Karpas-422 (cell line): ENCODE data around the gene CSTB. TPM values are rescaled to one million over a fixed set of nuclear protein-coding genes. Genes with fewer than 3 reads are reported as not detected.
A peak's percentile ranks its signal among the peaks of the same experiment; 100 is the strongest.

Experiments used
- DNase-seq: peaks from one replicate; pipeline ENCODE4 v3.0.0-alpha.2; 2015
- H2AFZ ChIP-seq: fragments of 200-600 bp; sonication (generic); 2 replicates; pipeline ENCODE4 v1.6.1; 2014; ENCODE audit warnings: antibody characterized with exemption, low read length, mixed read lengths
- H3K27ac ChIP-seq: fragments of 200-600 bp; sonication (generic); 2 replicates; pipeline ENCODE4 v1.5.1; 2014; ENCODE audit warnings: mild to moderate bottlenecking, low read length, moderate library complexity
- H3K27me3 ChIP-seq: fragments of 200-600 bp; sonication (generic); 2 replicates; pipeline ENCODE4 v1.6.1; 2014; ENCODE audit warnings: low read length, mixed read lengths
- H3K36me3 ChIP-seq: fragments of 200-600 bp; sonication (generic); 2 replicates; pipeline ENCODE4 v1.6.1; 2014; ENCODE audit warnings: low read length, mixed read lengths; ENCODE audit not compliant: insufficient read depth
- H3K4me1 ChIP-seq: fragments of 200-600 bp; sonication (generic); 2 replicates; pipeline ENCODE4 v1.6.1; 2014; ENCODE audit warnings: mild to moderate bottlenecking, low read length, mixed read lengths
- H3K4me2 ChIP-seq: fragments of 200-600 bp; sonication (generic); 2 replicates; pipeline ENCODE4 v1.6.1; 2014; ENCODE audit warnings: low read length, low read depth, mild to moderate bottlenecking; ENCODE audit not compliant: poor library complexity, severe bottlenecking
- H3K4me3 ChIP-seq: fragments of 200-600 bp; sonication (generic); 2 replicates; pipeline ENCODE4 v1.5.1; 2014; ENCODE audit warnings: mild to moderate bottlenecking, antibody characterized with exemption, low read length, mixed read lengths
- H3K79me2 ChIP-seq: fragments of 200-600 bp; sonication (generic); 2 replicates; pipeline ENCODE4 v1.6.1; 2014; ENCODE audit warnings: mild to moderate bottlenecking, low read length, mixed read lengths
- H3K9ac ChIP-seq: fragments of 200-600 bp; sonication (generic); 2 replicates; pipeline ENCODE4 v1.6.0; 2014; ENCODE audit warnings: low read length
- H3K9me2 ChIP-seq: fragments of 200-600 bp; sonication (generic), shearing (Covaris generic); replicated peaks from 2 replicates; pipeline ENCODE4 v1.6.0; 2014; ENCODE audit warnings: mild to moderate bottlenecking, low read length, moderate library complexity; ENCODE audit not compliant: insufficient read depth
- H3K9me3 ChIP-seq: fragments of 300-700, 200-600 bp; sonication (generic); 2 replicates; pipeline ENCODE4 v1.6.1; 2014; ENCODE audit warnings: low read length, mixed read lengths
- H4K20me1 ChIP-seq: fragments of 200-600 bp; sonication (generic); 2 replicates; pipeline ENCODE4 v1.6.1; 2014; ENCODE audit warnings: mild to moderate bottlenecking, antibody characterized with exemption, low read length, low read depth; ENCODE audit not compliant: insufficient read depth
- total RNA-seq: library from RNA; depleted of rRNA; stranded (reverse); fragments of >200 nt; shearing (Covaris generic); gene quantifications from 2 replicates; pipeline ENCODE4 v1.2.3, GENCODE V29; 2014; ENCODE audit warnings: low replicate concordance

The CSTB gene
- total RNA-seq, 1 experiment from 2014 or later = 28.0 TPM

DNA sequence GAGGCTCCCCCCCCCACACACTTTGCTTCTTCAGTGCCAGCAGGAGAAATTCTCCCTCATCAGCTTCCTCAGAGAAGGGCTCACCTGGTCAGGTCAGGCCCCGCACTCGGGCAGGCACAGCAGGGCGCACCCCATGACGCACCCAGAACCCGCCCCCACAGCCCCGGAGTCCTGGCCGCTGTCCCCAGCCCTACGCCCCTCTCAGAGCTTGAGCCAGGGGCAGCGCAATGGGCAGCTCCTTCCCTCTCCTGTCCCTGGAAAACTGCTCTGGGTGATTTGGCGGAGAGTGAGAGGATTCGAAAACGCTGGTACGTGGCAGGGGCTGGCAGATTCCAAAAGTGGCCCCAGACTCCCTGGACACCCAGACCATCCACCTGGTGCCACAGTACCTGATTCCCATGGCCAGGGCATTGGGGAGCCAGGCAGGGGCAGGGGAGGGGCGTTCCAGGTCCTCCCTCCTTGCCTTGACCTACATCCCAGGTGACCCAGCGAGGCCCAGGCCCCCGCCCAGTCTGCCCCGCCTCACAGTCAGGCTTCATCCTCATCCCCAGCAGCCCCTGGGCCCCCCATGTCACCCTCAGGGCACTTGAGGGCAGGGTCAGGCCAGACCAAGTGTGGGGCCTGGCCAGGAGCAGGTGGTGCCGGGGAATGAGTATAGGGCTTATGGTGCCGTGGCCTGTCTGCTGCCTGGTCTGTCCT, 37.0 kb upstream of the CSTB start:
- Histone ChIP-seq H3K4me3 (no peak overlapping the region), H3K79me2 (no peaks in the 10 kb centered on the region), H3K4me2 (no peak overlapping the region), H2AFZ (no peak overlapping the region), H3K4me1 (peaks cover 50% of the 10 kb centered on the region), H3K9me3 (no peaks in the 10 kb centered on the region), H3K36me3 (no peaks in the 10 kb centered on the region), H4K20me1 (peaks cover 7% of the 10 kb centered on the region; the same call in 1 of the 2 replicates), H3K27ac (no peak overlapping the region), H3K27me3 (no peaks in the 10 kb centered on the region), H3K9me2 (no peaks in the 10 kb centered on the region), H3K9ac (no peak overlapping the region)
- peak; percentile 32 for DNase-seq

- Histone ChIP-seq H3K27me3 (no peaks in the 10 kb centered on the region), H3K4me2 (no peak overlapping the region), H3K9ac (no peak overlapping the region), H3K9me2 (no peaks in the 10 kb centered on the region), H3K79me2 (no peaks in the 10 kb centered on the region), H3K36me3 (no peaks in the 10 kb centered on the region), H3K9me3 (no peaks in the 10 kb centered on the region), H2AFZ (no peak overlapping the region), H3K27ac (no peak overlapping the region), H3K4me3 (no peak overlapping the region), H3K4me1 (peaks cover 51% of the 10 kb centered on the region), H4K20me1 (peaks cover 7% of the 10 kb centered on the region; the same call in 1 of the 2 replicates)
- peak; percentile 41 for DNase-seq
Observed at GRCh38 chr21:43812139-43812821, 36.2 kb upstream of the CSTB start.

GRCh38 chr21:43811262-43812105, 35.4 kb upstream of the CSTB start:
- peak overlapping the region; percentile 24; the same call in 1 of the 2 replicates for H3K4me3 ChIP-seq
- peaks cover 3% of the 10 kb centered on the region; the same call in 1 of the 2 replicates for H3K36me3 ChIP-seq
- peak overlapping the region; percentile 71 for H3K9ac ChIP-seq
- no peaks in the 10 kb centered on the region for H3K9me3 ChIP-seq
- no peak overlapping the region for H3K27ac ChIP-seq
- no peaks in the 10 kb centered on the region for H3K27me3 ChIP-seq
- H3K79me2 ChIP-seq = no peaks in the 10 kb centered on the region
- no peaks in the 10 kb centered on the region for H3K9me2 ChIP-seq
- no peak overlapping the region for H2AFZ ChIP-seq
- H3K4me2 ChIP-seq = peak overlapping the region; percentile 75
- H3K4me1 ChIP-seq = peaks cover 52% of the 10 kb centered on the region
- DNase-seq = no peak
- H4K20me1 ChIP-seq = peaks cover 7% of the 10 kb centered on the region; the same call in 1 of the 2 replicates

DNA sequence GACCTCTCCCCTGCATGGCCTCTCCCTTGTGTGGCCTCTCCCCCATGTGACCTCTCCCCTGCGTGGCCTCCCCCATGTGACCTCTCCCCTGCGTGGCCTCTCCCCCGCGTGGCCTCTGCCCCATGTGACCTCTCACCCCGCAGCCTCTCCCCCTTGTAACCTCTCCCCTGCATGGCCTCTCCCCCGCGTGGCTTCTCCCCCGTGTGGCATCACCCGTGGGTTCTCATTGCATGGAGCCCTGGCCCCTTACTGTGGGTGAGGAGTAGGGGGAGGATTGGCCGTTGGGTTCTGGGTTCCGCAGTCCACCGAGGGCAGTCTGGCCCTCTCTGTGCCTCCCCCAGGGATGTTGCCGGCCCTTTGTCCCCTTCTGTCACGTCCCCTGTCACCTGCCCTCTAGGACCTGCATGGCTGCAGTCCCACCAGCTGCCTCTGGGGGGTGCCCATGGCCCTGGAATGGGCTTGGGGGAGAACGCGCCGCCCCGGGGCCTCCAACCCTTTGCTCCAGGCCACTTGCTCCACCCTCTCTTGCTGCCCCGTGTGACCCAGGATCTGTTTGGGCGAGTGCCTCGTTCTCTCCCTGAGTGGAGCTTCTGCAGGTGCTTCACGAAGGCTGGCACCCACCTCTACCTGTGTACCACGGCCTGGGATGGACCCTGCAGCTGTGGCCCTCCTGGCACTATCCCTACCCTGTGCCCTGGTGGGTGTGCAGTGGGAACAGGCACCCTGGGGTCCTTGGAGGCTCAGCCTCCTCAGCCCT, 34.6 kb upstream of the CSTB start:
- peaks cover 8% of the 10 kb centered on the region; the same call in 1 of the 2 replicates for H3K36me3 ChIP-seq
- peak overlapping the region; percentile 62; the same call in 1 of the 2 replicates for H3K4me3 ChIP-seq
- H4K20me1 ChIP-seq = peaks cover 7% of the 10 kb centered on the region; the same call in 1 of the 2 replicates
- peak overlapping the region; percentile 80 for H3K27ac ChIP-seq
- H3K9ac ChIP-seq = peak overlapping the region; percentile 71
- peak; percentile 96 for DNase-seq
- no peaks in the 10 kb centered on the region for H3K79me2 ChIP-seq
- H2AFZ ChIP-seq = no peak overlapping the region
- no peaks in the 10 kb centered on the region for H3K27me3 ChIP-seq
- no peaks in the 10 kb centered on the region for H3K9me2 ChIP-seq
- H3K4me2 ChIP-seq = peak overlapping the region; percentile 75
- H3K9me3 ChIP-seq = no peaks in the 10 kb centered on the region
- H3K4me1 ChIP-seq = peaks cover 59% of the 10 kb centered on the region

DNA sequence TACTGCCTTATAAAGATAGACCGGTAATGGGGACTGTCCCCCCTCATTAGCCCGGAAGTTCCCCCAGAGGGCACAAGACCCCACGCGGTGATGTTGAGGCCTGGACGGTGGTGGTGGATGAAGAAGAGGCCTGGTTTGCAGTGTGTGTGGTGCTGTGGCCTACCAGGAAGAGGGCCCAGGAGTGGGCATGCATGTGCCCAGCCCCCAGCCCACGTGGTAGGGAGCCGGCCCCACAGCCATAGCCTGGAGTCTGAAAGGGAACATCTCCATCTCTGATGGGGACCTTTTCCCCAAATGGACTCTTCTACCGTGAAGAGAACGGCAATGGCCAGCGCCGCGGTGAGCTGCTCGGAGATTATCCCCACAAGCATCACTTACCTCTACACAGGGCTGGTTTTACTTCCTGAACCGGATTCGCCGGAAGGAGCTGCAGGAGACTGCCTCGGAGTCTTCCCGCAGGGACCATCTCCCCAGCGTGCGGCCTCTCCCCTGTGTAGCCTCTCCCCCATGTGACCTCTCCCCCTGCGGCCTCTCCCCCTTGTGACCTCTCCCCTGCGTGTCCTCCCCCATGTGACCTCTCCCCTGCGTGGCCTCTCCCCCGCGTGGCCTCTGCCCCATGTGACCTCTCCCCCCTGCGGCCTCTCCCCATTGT, 33.9 kb upstream of the CSTB start:
- no peaks in the 10 kb centered on the region for H3K9me3 ChIP-seq
- H3K27ac ChIP-seq = peak overlapping the region; percentile 80
- H3K9ac ChIP-seq = peak overlapping the region; percentile 71
- H3K27me3 ChIP-seq = no peaks in the 10 kb centered on the region
- H3K79me2 ChIP-seq = no peaks in the 10 kb centered on the region
- DNase-seq = peak; percentile 72
- H2AFZ ChIP-seq = no peak overlapping the region
- no peaks in the 10 kb centered on the region for H3K9me2 ChIP-seq
- peak overlapping the region; percentile 75 for H3K4me2 ChIP-seq
- peaks cover 7% of the 10 kb centered on the region; the same call in 1 of the 2 replicates for H4K20me1 ChIP-seq
- H3K36me3 ChIP-seq = peaks cover 8% of the 10 kb centered on the region; the same call in 1 of the 2 replicates
- peaks cover 66% of the 10 kb centered on the region for H3K4me1 ChIP-seq
- peak overlapping the region; percentile 62 for H3K4me3 ChIP-seq

DNA sequence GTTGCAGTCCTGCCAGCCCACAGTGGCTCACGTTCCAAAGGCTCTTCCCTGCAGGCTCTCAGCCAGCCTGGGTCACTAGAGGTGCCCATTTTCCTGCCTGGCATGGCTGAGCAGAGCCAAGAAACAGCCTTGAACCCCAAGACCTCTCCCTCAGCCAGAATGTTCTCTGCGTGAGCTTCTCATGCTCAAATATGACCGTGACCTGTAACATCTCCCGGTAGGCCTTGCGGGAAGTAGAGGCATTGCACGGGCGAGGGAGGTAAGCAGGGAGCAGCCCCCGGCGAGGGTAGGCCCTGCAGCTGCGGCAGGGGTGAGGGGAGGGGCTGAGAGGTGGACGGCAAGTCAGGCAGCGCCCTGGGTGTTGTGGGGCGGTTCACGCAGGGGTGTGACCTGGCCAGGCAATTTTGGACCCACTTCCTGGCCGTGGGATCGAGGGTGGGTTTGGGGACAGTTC, 33.3 kb upstream of the CSTB start:
- H3K27ac ChIP-seq = peak overlapping the region; percentile 80
- peaks cover 8% of the 10 kb centered on the region; the same call in 1 of the 2 replicates for H3K36me3 ChIP-seq
- peak; percentile 78 for DNase-seq
- H3K9ac ChIP-seq = peak overlapping the region; percentile 71
- no peaks in the 10 kb centered on the region for H3K27me3 ChIP-seq
- peak overlapping the region; percentile 75 for H3K4me2 ChIP-seq
- H3K9me3 ChIP-seq = no peaks in the 10 kb centered on the region
- H3K9me2 ChIP-seq = no peaks in the 10 kb centered on the region
- H4K20me1 ChIP-seq = peaks cover 7% of the 10 kb centered on the region; the same call in 1 of the 2 replicates
- no peak overlapping the region for H2AFZ ChIP-seq
- H3K4me3 ChIP-seq = peak overlapping the region; percentile 62
- H3K79me2 ChIP-seq = no peaks in the 10 kb centered on the region
- peaks cover 72% of the 10 kb centered on the region for H3K4me1 ChIP-seq

DNA sequence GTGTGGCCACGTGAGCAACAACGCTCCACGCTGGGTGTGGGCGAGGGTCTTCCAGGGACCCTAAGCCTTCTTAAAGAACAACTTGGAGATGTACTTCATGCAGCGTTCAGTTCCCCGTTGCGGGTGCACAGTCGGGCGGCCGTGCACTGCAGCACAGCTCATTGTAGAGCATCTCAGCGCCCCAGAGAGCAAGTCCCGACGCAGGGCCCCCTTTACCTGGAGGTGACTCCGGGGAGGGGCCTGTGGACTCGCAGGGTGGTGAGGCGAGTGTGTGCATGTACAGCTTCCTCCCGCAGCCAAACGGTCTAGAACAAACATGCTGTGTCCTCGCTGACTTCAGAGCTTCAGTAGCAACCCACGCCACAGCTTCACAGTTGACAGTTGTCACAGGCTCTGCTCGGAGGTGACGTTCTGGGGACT, 32.7 kb upstream of the CSTB start:
- peak overlapping the region; percentile 75 for H3K4me2 ChIP-seq

More for the DNA sequence above, 32.7 kb upstream of the CSTB start:
- no peak overlapping the region for H2AFZ ChIP-seq
- H3K36me3 ChIP-seq = peaks cover 8% of the 10 kb centered on the region; the same call in 1 of the 2 replicates
- H3K27me3 ChIP-seq = no peaks in the 10 kb centered on the region
- no peaks in the 10 kb centered on the region for H3K79me2 ChIP-seq
- peak; percentile 83 for DNase-seq
- H3K27ac ChIP-seq = peak overlapping the region; percentile 80
- H3K9me2 ChIP-seq = no peaks in the 10 kb centered on the region
- no peaks in the 10 kb centered on the region for H3K9me3 ChIP-seq
- peak overlapping the region; percentile 71 for H3K9ac ChIP-seq
- peaks cover 76% of the 10 kb centered on the region for H3K4me1 ChIP-seq
- H3K4me3 ChIP-seq = peak overlapping the region; percentile 62
- peaks cover 7% of the 10 kb centered on the region; the same call in 1 of the 2 replicates for H4K20me1 ChIP-seq
